Measurements from ENCODE around the gene CALML5.

Gene CALML5

DNA sequence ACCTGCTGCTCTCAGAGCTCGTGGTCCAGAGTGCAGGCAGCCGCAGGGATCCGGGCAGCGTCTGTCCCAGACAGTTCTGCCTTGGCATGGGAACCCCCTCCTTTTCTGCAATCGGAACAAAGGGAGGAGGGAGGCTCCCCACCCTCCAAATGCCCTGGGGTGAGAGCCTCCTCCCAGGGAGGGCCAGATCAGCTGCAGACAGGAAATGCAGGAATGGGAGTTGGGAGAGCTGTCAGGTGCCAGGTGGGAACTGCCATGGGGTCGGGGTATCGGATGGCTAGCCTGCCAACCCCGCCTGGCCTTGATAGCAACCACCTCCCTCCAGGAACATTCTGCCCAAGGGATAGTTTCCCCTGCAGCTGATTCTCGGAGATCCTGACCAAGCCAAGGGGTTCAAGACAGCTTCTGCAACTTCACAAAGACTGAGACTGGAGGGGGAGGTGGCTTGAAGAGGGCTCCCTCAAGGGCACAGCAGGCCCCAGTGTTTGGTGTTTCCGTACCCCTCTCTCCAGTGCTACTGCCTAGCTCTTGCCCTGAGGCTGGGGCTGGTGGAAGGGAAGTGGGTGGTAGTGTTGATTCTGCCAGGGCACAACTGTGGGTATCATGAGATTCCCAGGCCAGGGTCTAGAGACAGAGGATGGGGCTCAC, at the start of gene CALML5:
CALML5 (minus strand) TSS at position 78 of the 648 bp plus-strand sequence. CDS start 132 bp downstream, outside the sequence.
- DNase-seq = no peak

- DNase-seq = no peak
Observed at GRCh38 chr10:5547931-5548660, 48.7 kb upstream of the CALML5 start.

DNA sequence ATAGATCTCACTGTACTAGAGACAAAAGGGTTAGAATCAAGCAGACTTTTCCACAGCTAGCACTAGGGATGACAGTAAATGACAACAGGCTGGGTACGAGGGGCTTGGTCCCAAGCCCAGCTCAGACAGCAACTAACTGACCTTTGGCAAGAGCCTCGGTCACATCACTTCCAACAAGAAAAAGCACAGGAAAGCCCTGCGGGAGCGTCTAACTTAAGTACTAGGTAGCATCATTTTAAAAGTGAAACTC, 48.2 kb upstream of the CALML5 start:
- no peak for DNase-seq

DNA sequence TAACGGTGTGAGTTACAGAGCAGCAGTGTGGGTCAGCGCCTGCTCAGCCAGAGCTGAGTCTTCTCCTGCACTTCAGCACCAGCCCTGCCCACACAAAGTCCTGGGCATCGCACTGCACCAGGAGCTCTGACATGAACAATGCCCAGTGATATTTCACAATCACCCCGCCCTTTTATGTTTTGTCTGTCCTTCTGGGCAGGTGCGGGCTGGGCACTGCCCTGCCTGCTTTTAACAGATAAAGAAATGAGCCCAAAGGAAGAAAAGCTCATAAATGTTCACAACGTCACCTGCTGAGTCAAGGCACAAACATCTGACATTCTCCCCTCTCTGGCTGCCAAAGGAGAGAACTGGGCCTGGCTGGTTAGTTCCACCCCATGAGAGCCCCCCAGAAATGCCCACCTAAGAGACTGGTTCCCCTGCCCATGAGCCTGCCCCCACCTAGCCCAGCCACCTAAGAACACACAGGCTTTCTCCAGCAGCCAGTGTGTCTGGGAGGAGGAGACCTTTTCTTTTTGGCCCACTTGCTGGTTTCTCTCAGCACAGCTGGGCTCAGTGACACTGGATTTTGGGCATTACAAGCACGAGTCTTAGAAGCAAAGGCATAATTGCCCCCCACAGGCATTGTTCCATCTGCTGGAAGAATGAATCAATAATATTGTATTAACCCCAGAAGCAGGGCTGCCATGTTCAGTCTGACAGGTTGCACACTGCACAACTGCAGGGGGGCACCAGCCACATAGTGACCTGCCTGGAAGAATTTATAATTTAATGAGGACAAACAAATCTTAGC, 47.7 kb upstream of the CALML5 start:
- no peak for DNase-seq

GRCh38 chr10:5545778-5546710, 46.7 kb upstream of the CALML5 start:
- no peak for DNase-seq

DNA sequence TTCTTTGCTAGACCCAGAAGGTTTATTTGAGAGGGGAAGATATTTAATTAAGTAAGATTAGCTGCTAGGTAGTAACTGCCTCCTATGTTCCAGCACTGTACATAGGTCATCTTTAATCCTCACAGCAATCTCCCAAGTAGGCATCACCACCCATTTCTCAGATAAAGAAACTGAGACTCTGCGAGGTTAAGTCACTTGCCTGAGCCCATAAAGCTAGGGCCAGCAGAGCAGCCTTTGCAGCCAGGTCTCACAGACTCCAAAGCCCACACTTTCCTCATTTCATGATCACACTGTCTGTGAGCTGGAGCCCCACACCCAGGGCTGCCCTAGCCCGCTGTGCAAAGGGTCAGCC, 46.0 kb upstream of the CALML5 start:
- no peak for DNase-seq

DNA sequence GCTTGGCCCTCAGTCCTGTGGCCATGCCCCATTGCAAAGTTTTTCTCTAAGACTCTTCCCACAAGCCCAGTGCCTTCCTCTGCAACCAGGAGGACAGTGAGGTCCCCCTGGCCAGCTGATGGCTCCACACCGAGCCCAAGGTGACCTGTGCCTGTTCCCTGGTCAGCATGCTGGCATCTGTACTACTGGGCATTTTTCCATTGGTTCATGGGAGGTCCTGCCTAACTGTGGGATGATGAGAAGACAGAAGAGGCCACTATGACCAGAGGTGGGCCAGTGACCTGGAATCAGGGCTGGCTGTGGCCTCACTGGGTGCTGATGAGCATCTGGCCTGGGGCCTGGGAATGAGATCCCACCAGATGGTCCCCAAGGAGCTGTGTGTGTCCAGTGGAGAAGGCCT, 45.6 kb upstream of the CALML5 start:
- DNase-seq = no peak

- DNase-seq = no peak
Observed at GRCh38 chr10:5544216-5544805, 44.9 kb upstream of the CALML5 start.

DNA sequence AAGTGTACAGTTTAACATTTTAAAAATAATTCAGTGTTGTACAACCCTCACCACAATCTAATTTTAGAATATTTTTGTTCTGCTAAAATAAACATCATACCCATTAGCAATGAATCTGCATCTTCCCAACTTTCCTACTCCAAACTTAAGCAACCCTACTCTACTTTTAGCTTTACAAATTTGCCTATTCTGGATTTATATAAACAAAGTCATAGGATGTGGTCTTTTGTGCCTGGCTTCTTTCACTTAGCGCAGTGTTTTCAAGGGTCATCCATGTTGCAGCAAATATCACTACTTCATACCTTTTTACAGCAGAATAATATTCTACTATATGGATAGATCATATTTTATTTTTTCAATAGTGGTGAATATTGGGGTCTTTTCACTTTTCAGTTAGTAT, 44.3 kb upstream of the CALML5 start:
- DNase-seq = no peak

DNA sequence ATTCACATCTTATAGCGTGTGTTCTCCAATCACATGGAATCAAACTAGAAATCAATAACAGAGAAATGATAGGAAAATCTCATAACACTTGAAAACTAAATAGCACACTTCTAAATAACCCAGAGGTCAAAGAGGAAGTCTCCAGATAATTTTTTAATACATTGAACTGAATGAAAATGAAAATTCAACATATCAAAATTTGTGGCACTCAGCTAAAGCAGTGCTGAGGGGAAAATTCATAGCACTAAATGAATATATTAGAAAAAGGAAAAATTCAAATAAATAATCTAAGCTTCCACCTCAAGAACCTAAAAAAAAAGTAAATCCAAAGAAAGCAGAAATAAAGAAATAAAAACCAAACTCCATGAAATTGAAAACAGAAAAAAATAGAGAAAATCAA, 42.7 kb upstream of the CALML5 start:
- no peak for DNase-seq

GRCh38 chr10:5540891-5541290, 41.5 kb upstream of the CALML5 start:
- DNase-seq = no peak

DNA sequence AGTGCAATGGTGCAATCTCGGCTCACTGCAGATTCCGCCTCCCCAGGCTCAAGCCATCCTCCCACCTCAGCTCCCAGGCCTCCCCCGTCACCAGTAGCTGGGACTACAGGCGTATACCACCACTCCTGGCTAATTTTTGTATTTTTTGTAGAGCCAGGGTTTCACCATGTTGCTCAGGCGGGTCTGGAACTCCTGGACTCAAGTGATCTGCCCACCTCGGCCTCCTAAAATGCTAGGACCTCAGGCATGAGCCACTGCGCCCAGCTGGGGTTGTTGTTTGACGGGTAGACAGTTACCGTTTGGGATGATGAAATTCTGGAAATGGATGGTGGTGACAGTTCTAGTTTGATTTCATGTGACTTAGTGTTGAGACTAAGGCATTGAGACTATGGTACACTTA, 40.7 kb upstream of the CALML5 start:
- DNase-seq = no peak

DNA sequence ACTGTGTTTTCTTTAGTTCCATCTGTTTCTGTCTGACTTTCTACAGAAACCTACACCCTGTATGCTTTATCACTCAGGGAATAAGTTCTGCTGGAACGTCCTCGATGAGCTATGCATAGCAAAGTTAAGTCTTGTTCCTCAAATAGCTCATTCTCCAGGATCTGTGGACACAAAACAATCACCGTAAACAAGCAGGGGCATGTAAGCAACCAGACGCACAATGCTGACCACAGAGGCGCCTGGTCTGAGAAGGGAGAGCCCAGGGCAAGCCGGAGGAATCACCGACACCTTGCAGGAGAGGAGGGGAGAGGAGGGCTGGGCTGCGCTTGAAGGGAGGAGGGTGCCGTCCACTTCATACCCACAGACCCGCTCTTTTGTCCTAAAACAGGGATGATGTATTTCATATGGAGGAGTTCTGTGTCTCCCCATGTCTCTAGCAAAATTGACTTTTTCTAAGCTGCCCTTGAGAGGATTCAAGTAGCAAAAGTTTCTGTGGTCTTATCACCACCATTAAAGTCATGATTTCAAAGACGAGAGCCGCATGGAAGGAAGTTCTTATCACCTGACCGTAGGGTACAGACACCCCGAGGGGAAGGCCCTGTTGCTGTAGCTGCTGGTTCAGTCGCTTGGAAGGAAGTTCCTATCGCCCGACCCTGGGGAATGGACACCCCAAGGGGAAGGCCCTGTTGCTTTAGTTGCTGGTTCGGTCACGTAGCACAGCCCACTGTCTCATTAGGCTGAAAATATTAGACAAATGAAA, 39.7 kb upstream of the CALML5 start:
- DNase-seq = no peak

GRCh38 chr10:5538446-5538845, 39.1 kb upstream of the CALML5 start:
- DNase-seq = no peak

- DNase-seq = no peak
Observed at GRCh38 chr10:5537684-5538083, 38.3 kb upstream of the CALML5 start.

DNA sequence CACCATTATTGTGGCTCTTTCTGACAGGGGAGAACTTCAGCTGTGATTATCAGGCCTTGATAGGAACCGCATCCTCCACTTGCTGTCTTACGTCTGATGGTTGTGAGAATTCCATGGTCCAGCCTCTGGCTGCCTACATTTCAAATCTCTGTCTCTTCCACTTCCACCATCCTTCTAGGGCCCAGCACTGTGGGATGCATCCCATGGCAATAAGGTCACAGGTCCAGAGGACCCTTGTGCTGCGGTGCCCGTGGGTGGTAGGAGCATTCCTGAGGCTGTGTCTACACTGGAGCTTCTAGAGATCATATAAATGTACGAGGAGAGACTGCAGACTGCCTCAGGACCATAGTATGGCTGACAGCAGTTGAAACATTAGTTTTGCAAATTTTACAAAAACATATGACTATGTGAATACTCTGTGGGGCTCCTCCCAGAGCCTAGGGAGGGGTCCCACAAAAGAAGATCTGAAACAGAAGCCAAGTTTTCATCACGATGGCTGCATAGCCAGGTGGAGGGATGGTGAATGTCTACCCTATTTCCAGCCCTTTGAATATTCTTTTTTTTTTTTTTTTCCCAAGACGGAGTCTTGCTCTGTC, 37.2 kb upstream of the CALML5 start:
- DNase-seq = no peak

DNA sequence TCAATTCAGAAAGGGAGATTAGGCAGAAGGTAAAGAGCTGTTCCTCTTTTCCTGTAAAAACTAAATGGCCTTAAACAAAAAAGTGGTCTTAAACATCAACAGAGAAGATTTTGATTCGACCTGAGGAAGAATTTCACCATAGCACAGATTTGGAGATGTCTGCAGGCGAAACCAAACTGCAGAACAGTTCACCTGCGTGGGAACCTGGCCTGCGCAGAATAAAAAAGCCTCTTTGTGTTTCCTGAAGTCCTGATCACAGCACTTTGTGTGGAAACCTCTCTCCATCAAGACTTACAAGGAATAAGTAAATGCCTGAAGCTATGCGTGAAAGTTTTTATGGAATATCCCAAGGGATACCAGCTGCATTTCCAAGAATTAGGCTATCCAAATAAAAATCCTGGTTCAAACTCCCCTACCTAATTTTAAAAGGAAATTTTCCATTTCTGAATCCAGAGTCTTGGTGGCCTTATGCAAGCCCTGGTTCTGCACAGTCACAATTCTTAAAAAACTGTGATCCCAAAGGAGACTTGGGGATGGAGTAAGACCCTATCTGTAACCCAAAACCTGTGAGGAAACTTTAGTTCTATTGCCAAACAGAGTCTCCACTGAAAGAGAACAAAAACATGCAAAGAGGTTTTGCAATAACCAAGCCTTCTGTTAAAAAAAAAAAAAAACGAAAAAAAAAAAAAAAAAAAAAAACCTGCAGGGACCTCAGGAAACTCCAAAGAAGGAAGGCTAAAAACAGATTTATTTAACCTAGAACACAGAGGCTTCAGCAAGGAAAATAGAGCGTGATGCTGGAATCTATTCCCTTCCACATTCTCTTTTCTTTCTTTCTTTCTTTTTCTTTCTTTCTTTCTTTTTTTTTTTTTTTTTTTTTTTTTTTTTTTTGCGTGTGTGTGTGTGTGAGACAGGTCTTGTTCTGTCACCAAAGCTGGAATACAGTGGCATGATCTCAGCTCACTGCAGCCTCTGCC, 35.8 kb upstream of the CALML5 start:
- no peak for DNase-seq

- no peak for DNase-seq
Observed at GRCh38 chr10:5534051-5534821, 34.9 kb upstream of the CALML5 start.
